Endothelial cell (in vitro differentiated cells): Measurements from ENCODE around the gene NCKAP5L. TPM values are rescaled to one million over a fixed set of nuclear protein-coding genes. Genes with fewer than 3 reads are reported as not detected.
A peak's percentile ranks its signal among the peaks of the same experiment; 100 is the strongest.

Source experiments
- DNase-seq: peaks from one replicate; pipeline ENCODE4 v3.0.0; 2021; ENCODE audit warnings: low spot score
- H3K27ac Mint-ChIP-seq: one replicate; pipeline ENCODE4 v1.8.0; 2021; ENCODE audit warnings: mixed read lengths, inconsistent platforms; ENCODE audit not compliant: unreplicated experiment
- H3K27me3 Mint-ChIP-seq: one replicate; pipeline ENCODE4 v1.8.0; 2021; ENCODE audit warnings: mild to moderate bottlenecking, moderate library complexity, mixed read lengths, inconsistent platforms; ENCODE audit not compliant: unreplicated experiment
- H3K36me3 Mint-ChIP-seq: one replicate; pipeline ENCODE4 v1.8.0; 2021; ENCODE audit warnings: mild to moderate bottlenecking, low read depth, mixed read lengths, inconsistent platforms; ENCODE audit not compliant: unreplicated experiment
- H3K4me1 Mint-ChIP-seq: one replicate; pipeline ENCODE4 v1.8.0; 2021; ENCODE audit warnings: mild to moderate bottlenecking, mixed read lengths, inconsistent platforms; ENCODE audit not compliant: unreplicated experiment
- H3K4me3 Mint-ChIP-seq: one replicate; pipeline ENCODE4 v1.8.0; 2021; ENCODE audit warnings: mild to moderate bottlenecking, mixed read lengths, inconsistent platforms; ENCODE audit not compliant: unreplicated experiment
- H3K9me3 Mint-ChIP-seq: one replicate; pipeline ENCODE4 v1.8.0; 2021; ENCODE audit warnings: mixed read lengths, inconsistent platforms; ENCODE audit not compliant: unreplicated experiment
- total RNA-seq: library from RNA; stranded (reverse); fragmentation: NEBNext Ultra II Directional; extraction: Animal tissue kit (Norgen Biotek cat#: 25700); gene quantifications from one replicate; pipeline ENCODE4 v1.2.1, GENCODE V29; 2021; ENCODE audit not compliant: unreplicated experiment
- TF ChIP-seq, protein P1 (sequence below): fragments of 200-600 bp; sonication (generic); IDR thresholded peaks from one replicate; pipeline ENCODE4 v1.5.0; 2021; ENCODE audit warnings: antibody characterized with exemption; ENCODE audit not compliant: unreplicated experiment

NCKAP5L gene
- total RNA-seq, 1 donor from 2014 or later, result 70.9 TPM

DNA sequence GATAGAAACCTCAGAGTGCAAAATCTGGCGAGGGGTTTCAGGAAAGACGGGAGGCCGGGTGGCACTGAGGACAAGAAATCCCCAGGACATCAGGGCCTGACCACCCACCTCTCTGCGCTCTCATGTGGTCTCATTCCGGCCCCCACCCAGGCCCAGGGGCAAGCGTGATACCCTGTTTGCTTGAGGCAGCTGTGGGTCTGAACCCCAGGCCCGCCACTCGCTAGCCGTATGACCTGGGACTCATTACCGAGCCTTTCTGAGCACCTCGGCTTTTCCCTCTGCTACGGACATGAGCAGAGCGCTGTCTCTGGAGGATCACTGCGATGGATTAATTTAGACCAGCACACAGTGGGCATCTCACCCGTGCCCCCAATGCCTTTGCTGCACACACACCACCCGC, 40.2 kb upstream of the NCKAP5L start:
- Mint-ChIP-seq H3K36me3 (no peaks in the 10 kb centered on the region), H3K27me3 (peaks cover 3% of the 10 kb centered on the region), H3K4me1 (no peaks in the 10 kb centered on the region), H3K9me3 (no peaks in the 10 kb centered on the region), H3K27ac (no peak overlapping the region), H3K4me3 (no peak overlapping the region)
- no peak for DNase-seq
- TF ChIP-seq, protein P1, sequence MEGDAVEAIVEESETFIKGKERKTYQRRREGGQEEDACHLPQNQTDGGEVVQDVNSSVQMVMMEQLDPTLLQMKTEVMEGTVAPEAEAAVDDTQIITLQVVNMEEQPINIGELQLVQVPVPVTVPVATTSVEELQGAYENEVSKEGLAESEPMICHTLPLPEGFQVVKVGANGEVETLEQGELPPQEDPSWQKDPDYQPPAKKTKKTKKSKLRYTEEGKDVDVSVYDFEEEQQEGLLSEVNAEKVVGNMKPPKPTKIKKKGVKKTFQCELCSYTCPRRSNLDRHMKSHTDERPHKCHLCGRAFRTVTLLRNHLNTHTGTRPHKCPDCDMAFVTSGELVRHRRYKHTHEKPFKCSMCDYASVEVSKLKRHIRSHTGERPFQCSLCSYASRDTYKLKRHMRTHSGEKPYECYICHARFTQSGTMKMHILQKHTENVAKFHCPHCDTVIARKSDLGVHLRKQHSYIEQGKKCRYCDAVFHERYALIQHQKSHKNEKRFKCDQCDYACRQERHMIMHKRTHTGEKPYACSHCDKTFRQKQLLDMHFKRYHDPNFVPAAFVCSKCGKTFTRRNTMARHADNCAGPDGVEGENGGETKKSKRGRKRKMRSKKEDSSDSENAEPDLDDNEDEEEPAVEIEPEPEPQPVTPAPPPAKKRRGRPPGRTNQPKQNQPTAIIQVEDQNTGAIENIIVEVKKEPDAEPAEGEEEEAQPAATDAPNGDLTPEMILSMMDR, result no peak

DNA sequence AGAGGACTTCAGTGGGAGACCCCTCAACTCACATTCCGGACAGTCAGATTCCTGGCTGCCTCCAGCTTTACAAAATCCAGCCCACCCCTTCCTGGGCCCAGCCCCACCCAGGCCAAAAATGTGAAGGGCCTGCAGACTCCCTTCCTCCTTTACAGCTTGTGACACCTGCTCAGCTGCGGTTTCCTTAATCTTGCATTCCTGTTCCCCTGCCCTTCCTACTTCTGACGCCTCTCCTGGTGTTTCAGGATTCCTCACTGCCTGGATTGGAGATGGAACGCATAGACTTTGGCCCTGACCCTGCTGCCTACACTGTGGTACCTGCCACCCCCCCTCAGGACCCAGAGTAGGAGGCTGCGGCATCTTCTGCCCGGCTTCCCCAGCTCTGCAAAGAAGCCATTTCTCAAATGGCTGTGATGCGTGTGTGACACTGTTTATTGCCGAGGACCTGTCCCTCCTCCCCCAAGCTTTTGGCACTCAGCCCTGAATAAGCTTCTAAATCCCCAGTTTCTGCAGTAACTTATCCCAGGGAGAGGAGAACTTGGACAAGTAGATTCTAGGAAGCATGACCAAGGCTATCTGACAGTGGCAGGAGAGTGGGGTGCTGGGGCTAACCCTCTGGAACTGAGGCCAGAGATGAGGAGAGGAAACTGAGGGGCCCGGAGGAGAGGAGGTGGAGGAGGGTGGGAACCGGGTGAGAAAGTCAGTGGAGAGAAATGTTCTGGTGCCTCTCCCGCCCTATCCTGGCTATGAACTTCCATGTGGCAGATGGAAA, 39.5 kb upstream of the NCKAP5L start:
- no peaks in the 10 kb centered on the region for H3K9me3 Mint-ChIP-seq
- TF ChIP-seq, protein P1, result no peak
- no peak overlapping the region for H3K4me3 Mint-ChIP-seq
- H3K36me3 Mint-ChIP-seq, result no peaks in the 10 kb centered on the region
- DNase-seq, result no peak
- H3K27ac Mint-ChIP-seq, result peak overlapping the region; percentile 5
- H3K27me3 Mint-ChIP-seq, result peaks cover 3% of the 10 kb centered on the region
- H3K4me1 Mint-ChIP-seq, result no peaks in the 10 kb centered on the region

DNA sequence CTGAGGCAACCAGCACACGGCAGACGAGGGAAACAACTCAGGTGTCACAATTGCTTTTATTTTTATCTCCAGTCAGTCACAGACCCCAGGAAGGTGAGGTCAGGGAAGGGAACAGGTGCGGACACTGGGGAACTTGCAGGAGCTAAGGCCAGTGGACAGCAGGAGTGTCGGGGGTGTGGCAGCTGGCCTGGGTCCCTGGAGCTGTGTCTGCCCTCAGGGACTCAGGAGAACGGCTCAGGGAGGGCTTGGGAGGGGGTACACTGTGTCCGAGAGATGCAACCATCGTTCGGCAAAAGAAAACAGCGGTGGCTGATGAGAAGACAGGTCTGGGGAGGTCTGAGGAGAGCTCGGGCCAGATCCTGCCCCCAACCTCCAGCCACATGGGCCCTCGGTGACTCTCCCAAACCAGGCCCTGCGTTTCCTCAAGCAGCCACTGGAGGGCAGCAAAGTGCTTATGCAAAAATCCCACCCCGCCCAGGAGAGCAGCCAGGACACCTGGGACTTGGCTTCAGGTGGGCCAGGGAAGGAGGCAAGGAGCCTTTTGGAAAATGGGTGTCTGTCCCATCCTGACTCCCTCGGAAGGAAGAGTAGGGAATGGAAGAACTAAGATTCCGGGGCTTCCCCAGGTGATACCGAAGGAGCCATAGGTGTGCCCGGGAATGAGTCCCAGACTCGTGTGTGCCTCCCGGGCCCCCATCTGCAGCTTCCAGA, 38.8 kb upstream of the NCKAP5L start:
- peaks cover 3% of the 10 kb centered on the region for H3K27me3 Mint-ChIP-seq
- no peaks in the 10 kb centered on the region for H3K9me3 Mint-ChIP-seq
- no peaks in the 10 kb centered on the region for H3K4me1 Mint-ChIP-seq
- H3K27ac Mint-ChIP-seq, result no peak overlapping the region
- TF ChIP-seq, protein P1, result peak; percentile 96
- no peaks in the 10 kb centered on the region for H3K36me3 Mint-ChIP-seq
- no peak overlapping the region for H3K4me3 Mint-ChIP-seq
- DNase-seq, result peak; percentile 80

DNA sequence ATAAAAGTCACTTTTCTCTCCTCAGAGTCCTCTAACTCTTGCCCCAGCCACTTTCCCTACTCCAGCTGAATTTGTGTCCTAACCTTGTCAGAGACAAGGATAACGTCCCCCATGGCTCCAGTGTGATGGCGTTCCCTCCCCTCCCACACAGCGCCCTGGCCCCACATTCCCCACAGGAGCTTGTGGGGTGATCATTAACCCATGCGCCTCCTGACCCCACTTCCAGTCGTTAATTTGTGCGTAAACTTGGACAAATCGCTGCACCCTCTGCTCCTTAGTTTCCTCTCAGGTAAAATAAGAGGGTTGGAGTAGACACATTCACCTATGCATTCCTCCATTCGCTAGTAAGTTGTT, 37.5 kb upstream of the NCKAP5L start:
- H3K4me3 Mint-ChIP-seq, result no peak overlapping the region
- H3K4me1 Mint-ChIP-seq, result no peaks in the 10 kb centered on the region
- peaks cover 3% of the 10 kb centered on the region for H3K27me3 Mint-ChIP-seq
- TF ChIP-seq, protein P1, result no peak
- no peak for DNase-seq
- H3K27ac Mint-ChIP-seq, result no peak overlapping the region
- H3K9me3 Mint-ChIP-seq, result no peaks in the 10 kb centered on the region
- no peaks in the 10 kb centered on the region for H3K36me3 Mint-ChIP-seq
